GM23338 (cell line): ENCODE measurements around the gene PRTFDC1. TPM values are rescaled to one million over a fixed set of nuclear protein-coding genes. Genes with fewer than 3 reads are reported as not detected.

ENCODE experiments used
- CREB1 ChIP-seq: fragments of 250-450 bp; sonication (Bioruptor Pico); IDR thresholded peaks from 2 replicates; pipeline ENCODE4 v1.5.0; 2020; ENCODE audit warnings: low read depth, mild to moderate bottlenecking, moderate library complexity
- EZH2 ChIP-seq: fragments of 200-600 bp; sonication (generic); IDR thresholded peaks from one replicate; pipeline ENCODE4 v1.8.0; 2017; ENCODE audit warnings: antibody characterized with exemption, mild to moderate bottlenecking, low read depth; ENCODE audit not compliant: unreplicated experiment
- EZH2phosphoT487 ChIP-seq: fragments of 200-600 bp; sonication (generic); IDR thresholded peaks from one replicate; pipeline ENCODE4 v1.8.1; 2018; ENCODE audit warnings: antibody characterized with exemption; ENCODE audit not compliant: unreplicated experiment
- JUNB ChIP-seq: IDR thresholded peaks from one replicate; pipeline ENCODE4 v1.6.1; 2016; ENCODE audit warnings: antibody characterized with exemption; ENCODE audit not compliant: unreplicated experiment
- REST ChIP-seq: IDR thresholded peaks from one replicate; pipeline ENCODE4 v1.6.1; 2018; ENCODE audit warnings: antibody characterized with exemption; ENCODE audit not compliant: unreplicated experiment
- ZNF114 ChIP-seq: fragments of 250-450 bp; sonication (Bioruptor Pico); IDR thresholded peaks from 2 replicates; pipeline ENCODE4 v1.5.0; 2020; ENCODE audit warnings: mild to moderate bottlenecking, moderate library complexity
- polyA plus RNA-seq: library from polyadenylated mRNA; unstranded; fragments of >200 nt; fragmentation: Nextera tagmentation; extraction: Ambion mirVana; gene quantifications from 2 replicates; pipeline ENCODE4 v1.2.1, GENCODE V29; 2016
- total RNA-seq: library from RNA; depleted of rRNA; stranded (reverse); fragments of >200 nt; shearing (Covaris generic); gene quantifications from 2 replicates; pipeline ENCODE4 v1.2.3, GENCODE V29; 2014
- TF ChIP-seq, protein P1 (sequence below): fragments of 250-450 bp; sonication (Bioruptor Pico); IDR thresholded peaks from 2 replicates; pipeline ENCODE4 v1.5.0; 2020; ENCODE audit warnings: mild to moderate bottlenecking, moderate library complexity

Gene PRTFDC1
- total and polyA plus RNA-seq, 2 experiments from 2014 or later: 7.9 to 9.1 TPM

- TF ChIP-seq, protein P1, sequence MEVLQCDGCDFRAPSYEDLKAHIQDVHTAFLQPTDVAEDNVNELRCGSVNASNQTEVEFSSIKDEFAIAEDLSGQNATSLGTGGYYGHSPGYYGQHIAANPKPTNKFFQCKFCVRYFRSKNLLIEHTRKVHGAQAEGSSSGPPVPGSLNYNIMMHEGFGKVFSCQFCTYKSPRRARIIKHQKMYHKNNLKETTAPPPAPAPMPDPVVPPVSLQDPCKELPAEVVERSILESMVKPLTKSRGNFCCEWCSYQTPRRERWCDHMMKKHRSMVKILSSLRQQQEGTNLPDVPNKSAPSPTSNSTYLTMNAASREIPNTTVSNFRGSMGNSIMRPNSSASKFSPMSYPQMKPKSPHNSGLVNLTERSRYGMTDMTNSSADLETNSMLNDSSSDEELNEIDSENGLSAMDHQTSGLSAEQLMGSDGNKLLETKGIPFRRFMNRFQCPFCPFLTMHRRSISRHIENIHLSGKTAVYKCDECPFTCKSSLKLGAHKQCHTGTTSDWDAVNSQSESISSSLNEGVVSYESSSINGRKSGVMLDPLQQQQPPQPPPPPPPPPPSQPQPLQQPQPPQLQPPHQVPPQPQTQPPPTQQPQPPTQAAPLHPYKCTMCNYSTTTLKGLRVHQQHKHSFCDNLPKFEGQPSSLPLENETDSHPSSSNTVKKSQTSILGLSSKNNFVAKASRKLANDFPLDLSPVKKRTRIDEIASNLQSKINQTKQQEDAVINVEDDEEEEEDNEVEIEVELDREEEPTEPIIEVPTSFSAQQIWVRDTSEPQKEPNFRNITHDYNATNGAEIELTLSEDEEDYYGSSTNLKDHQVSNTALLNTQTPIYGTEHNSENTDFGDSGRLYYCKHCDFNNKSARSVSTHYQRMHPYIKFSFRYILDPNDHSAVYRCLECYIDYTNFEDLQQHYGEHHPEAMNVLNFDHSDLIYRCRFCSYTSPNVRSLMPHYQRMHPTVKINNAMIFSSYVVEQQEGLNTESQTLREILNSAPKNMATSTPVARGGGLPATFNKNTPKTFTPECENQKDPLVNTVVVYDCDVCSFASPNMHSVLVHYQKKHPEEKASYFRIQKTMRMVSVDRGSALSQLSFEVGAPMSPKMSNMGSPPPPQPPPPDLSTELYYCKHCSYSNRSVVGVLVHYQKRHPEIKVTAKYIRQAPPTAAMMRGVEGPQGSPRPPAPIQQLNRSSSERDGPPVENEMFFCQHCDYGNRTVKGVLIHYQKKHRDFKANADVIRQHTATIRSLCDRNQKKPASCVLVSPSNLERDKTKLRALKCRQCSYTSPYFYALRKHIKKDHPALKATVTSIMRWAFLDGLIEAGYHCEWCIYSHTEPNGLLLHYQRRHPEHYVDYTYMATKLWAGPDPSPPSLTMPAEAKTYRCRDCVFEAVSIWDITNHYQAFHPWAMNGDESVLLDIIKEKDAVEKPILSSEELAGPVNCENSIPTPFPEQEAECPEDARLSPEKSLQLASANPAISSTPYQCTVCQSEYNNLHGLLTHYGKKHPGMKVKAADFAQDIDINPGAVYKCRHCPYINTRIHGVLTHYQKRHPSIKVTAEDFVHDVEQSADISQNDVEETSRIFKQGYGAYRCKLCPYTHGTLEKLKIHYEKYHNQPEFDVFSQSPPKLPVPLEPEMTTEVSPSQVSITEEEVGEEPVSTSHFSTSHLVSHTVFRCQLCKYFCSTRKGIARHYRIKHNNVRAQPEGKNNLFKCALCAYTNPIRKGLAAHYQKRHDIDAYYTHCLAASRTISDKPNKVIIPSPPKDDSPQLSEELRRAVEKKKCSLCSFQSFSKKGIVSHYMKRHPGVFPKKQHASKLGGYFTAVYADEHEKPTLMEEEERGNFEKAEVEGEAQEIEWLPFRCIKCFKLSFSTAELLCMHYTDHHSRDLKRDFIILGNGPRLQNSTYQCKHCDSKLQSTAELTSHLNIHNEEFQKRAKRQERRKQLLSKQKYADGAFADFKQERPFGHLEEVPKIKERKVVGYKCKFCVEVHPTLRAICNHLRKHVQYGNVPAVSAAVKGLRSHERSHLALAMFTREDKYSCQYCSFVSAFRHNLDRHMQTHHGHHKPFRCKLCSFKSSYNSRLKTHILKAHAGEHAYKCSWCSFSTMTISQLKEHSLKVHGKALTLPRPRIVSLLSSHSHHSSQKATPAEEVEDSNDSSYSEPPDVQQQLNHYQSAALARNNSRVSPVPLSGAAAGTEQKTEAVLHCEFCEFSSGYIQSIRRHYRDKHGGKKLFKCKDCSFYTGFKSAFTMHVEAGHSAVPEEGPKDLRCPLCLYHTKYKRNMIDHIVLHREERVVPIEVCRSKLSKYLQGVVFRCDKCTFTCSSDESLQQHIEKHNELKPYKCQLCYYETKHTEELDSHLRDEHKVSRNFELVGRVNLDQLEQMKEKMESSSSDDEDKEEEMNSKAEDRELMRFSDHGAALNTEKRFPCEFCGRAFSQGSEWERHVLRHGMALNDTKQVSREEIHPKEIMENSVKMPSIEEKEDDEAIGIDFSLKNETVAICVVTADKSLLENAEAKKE (CRISPR knock-in tag): no peak
- TF ChIP-seq ZNF114 (CRISPR knock-in tag) (no peak), EZH2 (no peak), EZH2phosphoT487 (no peak), JUNB (no peak), CREB1 (CRISPR knock-in tag) (no peak), REST (no peak)
Measured at GRCh38 chr10:24834869-24835268, 117.5 kb downstream of the PRTFDC1 start (continued).
